ENCODE measurements around the gene DCUN1D5. TPM values are rescaled to one million over a fixed set of nuclear protein-coding genes. Genes with fewer than 3 reads are reported as not detected.

The DCUN1D5 gene
- total and polyA plus RNA-seq, 5 experiments from 2014 or later: 15.7 to 22.9 (median 20.0) TPM

DNA sequence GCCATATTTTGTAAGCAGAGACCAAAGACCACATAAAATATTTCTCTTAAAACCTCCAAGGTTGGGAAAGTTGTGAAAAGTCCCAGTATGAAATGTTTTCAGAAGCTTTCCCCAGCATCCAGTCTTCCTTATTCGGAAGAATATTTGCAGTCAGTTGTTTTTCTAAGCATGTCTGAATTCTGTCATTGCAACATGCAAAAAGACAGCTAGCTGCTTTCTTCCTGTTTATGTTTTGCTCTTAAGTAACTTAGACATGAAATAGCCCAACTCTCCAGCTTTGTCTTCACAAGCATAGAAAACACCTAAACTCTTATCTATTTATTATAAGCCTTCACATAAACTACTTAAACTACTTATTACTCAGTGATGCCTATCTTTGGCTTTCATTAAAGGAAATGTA lies 78.5 kb downstream of the DCUN1D5 start:
- H3K27ac Mint-ChIP-seq: no peak overlapping the region
- no peaks in the 10 kb centered on the region for H3K4me1 Mint-ChIP-seq
- peaks cover 7 to 16% (median 10%) of the 10 kb centered on the region in 5 donors for H3K27me3 Mint-ChIP-seq
- POLR2A ChIA-PET: no interaction called here
- DNase-seq: no peak
- peaks cover 12 to 28% (median 22%) of the 10 kb centered on the region in 9 donors for H3K9me3 Mint-ChIP-seq
- no peak overlapping the region for H3K4me3 Mint-ChIP-seq
- ATAC-seq: no peak
- peaks cover 0 to 18% (median 0%) of the 10 kb centered on the region in 3 donors for H3K36me3 Mint-ChIP-seq

Other genes with a start within 250 kb of the DCUN1D5 start
- not detected for gene MMP3, start 248.6 kb downstream of the DCUN1D5 start, total RNA-seq
- gene MMP3, start 248.6 kb downstream of the DCUN1D5 start, polyA plus RNA-seq: not detected
- not detected for gene MMP12, start 217.2 kb downstream of the DCUN1D5 start, total RNA-seq
- not detected for gene MMP12, start 217.2 kb downstream of the DCUN1D5 start, polyA plus RNA-seq
- gene MMP13, start 136.4 kb downstream of the DCUN1D5 start, total RNA-seq: not detected
- not detected for gene MMP13, start 136.4 kb downstream of the DCUN1D5 start, polyA plus RNA-seq
- gene DYNC2H1, start 17.3 kb upstream of the DCUN1D5 start, total RNA-seq: 1 to 10 TPM; 2.4 to 3.2 TPM
- under 1 TPM; 0.54 to 0.99 (median 0.65) TPM for gene DYNC2H1, start 17.3 kb upstream of the DCUN1D5 start, polyA plus RNA-seq

Measured in naive thymus-derived CD8-positive, alpha-beta T cell (primary cell).